Measurements from ENCODE around the gene MYO9B. TPM values are rescaled to one million over a fixed set of nuclear protein-coding genes. Genes with fewer than 3 reads are reported as not detected.

MYO9B gene
- total and polyA plus RNA-seq, 2 donors (not counting 1 experiment from before 2014, with no cell fraction given) = 32.5 to 52.5 TPM

GRCh38 chr19:17035842-17036424, 39.6 kb upstream of the MYO9B start:
- no peak overlapping the region for H3K9ac ChIP-seq (ENCODE audit: insufficient read depth, low read length)
- H3K27me3 ChIP-seq (ENCODE audit: control insufficient read depth, insufficient read depth, low read length) = no peaks in the 10 kb centered on the region
- no peak overlapping the region for H2AFZ ChIP-seq (ENCODE audit: low read length)
- H3K4me2 ChIP-seq (ENCODE audit: extremely low read depth, insufficient read depth, low read length) = no peak overlapping the region
- no peaks in the 10 kb centered on the region for H3K79me2 ChIP-seq (ENCODE audit: control insufficient read depth, insufficient read depth, low read length)
- no peak for DNase-seq (ENCODE audit: low read depth in 2 of 2)
- no peak overlapping the region for H3K27ac ChIP-seq (ENCODE audit: insufficient read depth, low read length)
- no peaks in the 10 kb centered on the region for H3K36me3 ChIP-seq (ENCODE audit: control insufficient read depth, insufficient read depth, low read length)
- no peaks in the 10 kb centered on the region for H3K4me1 ChIP-seq (ENCODE audit: control insufficient read depth, extremely low read depth, insufficient read depth, low read length)
- H3K9me3 ChIP-seq (ENCODE audit: control insufficient read depth, insufficient read depth, low read depth, low read length) = no peaks in the 10 kb centered on the region
- H4K20me1 ChIP-seq (ENCODE audit: control insufficient read depth, extremely low read depth, insufficient read depth, low read length) = no peaks in the 10 kb centered on the region
- no peak for TF ChIP-seq EZH2 (IDR thresholded peaks at IDR 0.05; ENCODE audit: low read length, missing control alignments)
- H3K4me3 ChIP-seq (replicated peaks in 1 of 4; ENCODE audit: control extremely low read depth in 1 of 4, insufficient read depth in 1 of 4, low read depth in 3 of 4, low read length in 4 of 4) = no peak overlapping the region

DNA sequence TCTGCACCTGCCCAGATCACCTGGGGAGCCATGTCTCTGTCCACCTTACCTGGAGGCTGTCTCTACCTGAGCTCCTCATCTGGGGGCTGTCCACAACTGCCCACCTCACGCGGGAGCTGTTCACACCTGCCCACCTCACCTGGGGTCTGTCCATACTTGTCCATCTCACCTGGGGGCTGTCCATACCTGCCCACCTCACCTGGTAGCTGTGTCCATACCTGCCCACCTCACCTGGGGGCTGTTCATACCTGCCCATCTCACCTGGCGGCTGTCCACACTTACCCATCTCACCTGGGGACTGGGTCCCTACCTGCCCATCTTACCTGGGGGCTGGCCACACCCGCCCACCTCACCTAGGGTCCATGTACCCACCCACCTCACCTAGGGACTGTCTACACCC, 38.9 kb upstream of the MYO9B start:
- no peaks in the 10 kb centered on the region for H3K36me3 ChIP-seq (ENCODE audit: control insufficient read depth, insufficient read depth, low read length)
- no peak for DNase-seq (ENCODE audit: low read depth in 2 of 2)
- no peak overlapping the region for H3K9ac ChIP-seq (ENCODE audit: insufficient read depth, low read length)
- no peak overlapping the region for H3K4me3 ChIP-seq (replicated peaks in 1 of 4; ENCODE audit: control extremely low read depth in 1 of 4, insufficient read depth in 1 of 4, low read depth in 3 of 4, low read length in 4 of 4)
- H4K20me1 ChIP-seq (ENCODE audit: control insufficient read depth, extremely low read depth, insufficient read depth, low read length) = no peaks in the 10 kb centered on the region
- no peaks in the 10 kb centered on the region for H3K4me1 ChIP-seq (ENCODE audit: control insufficient read depth, extremely low read depth, insufficient read depth, low read length)
- H3K27ac ChIP-seq (ENCODE audit: insufficient read depth, low read length) = no peak overlapping the region
- H3K27me3 ChIP-seq (ENCODE audit: control insufficient read depth, insufficient read depth, low read length) = no peaks in the 10 kb centered on the region
- no peaks in the 10 kb centered on the region for H3K9me3 ChIP-seq (ENCODE audit: control insufficient read depth, insufficient read depth, low read depth, low read length)
- no peaks in the 10 kb centered on the region for H3K79me2 ChIP-seq (ENCODE audit: control insufficient read depth, insufficient read depth, low read length)
- H2AFZ ChIP-seq (ENCODE audit: low read length) = no peak overlapping the region
- H3K4me2 ChIP-seq (ENCODE audit: extremely low read depth, insufficient read depth, low read length) = no peak overlapping the region
- TF ChIP-seq CTCF (conservative IDR thresholded peaks at IDR 0.05 in 1 of 2, IDR thresholded peaks at IDR 0.05 in 1 of 2; ENCODE audit: low read depth in 1 of 2, low read length in 2 of 2) (no peak), EZH2 (IDR thresholded peaks at IDR 0.05; ENCODE audit: low read length, missing control alignments) (no peak)

DNA sequence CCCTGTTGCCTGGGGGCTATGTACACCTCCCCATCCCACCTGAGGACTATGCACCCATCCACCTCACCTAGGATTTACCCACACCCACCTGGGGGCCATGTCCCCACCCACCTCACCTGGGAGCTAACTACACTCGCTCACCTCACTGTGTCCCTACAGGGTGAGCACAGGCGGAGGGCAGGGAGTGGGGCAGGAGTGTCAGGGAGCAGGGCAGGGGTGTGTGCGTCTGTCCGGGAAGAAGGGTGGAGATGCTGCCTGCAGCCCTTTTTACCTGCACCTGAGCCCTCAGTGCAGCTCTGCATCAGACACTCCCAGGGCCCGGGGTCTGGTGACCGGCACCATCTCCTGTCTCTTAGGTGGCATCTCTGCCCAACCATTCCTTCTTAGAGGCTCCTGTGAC, 38.4 kb upstream of the MYO9B start:
- H3K4me1 ChIP-seq (ENCODE audit: control insufficient read depth, extremely low read depth, insufficient read depth, low read length) = no peaks in the 10 kb centered on the region
- DNase-seq (ENCODE audit: low read depth in 2 of 2) = no peak
- H4K20me1 ChIP-seq (ENCODE audit: control insufficient read depth, extremely low read depth, insufficient read depth, low read length) = no peaks in the 10 kb centered on the region
- H3K36me3 ChIP-seq (ENCODE audit: control insufficient read depth, insufficient read depth, low read length) = no peaks in the 10 kb centered on the region
- no peak overlapping the region for H3K9ac ChIP-seq (ENCODE audit: insufficient read depth, low read length)
- H3K79me2 ChIP-seq (ENCODE audit: control insufficient read depth, insufficient read depth, low read length) = no peaks in the 10 kb centered on the region
- TF ChIP-seq CTCF (conservative IDR thresholded peaks at IDR 0.05 in 1 of 2, IDR thresholded peaks at IDR 0.05 in 1 of 2; ENCODE audit: low read depth in 1 of 2, low read length in 2 of 2) (no peak), EZH2 (IDR thresholded peaks at IDR 0.05; ENCODE audit: low read length, missing control alignments) (no peak)
- H2AFZ ChIP-seq (ENCODE audit: low read length) = no peak overlapping the region
- no peaks in the 10 kb centered on the region for H3K9me3 ChIP-seq (ENCODE audit: control insufficient read depth, insufficient read depth, low read depth, low read length)
- no peaks in the 10 kb centered on the region for H3K27me3 ChIP-seq (ENCODE audit: control insufficient read depth, insufficient read depth, low read length)
- H3K27ac ChIP-seq (ENCODE audit: insufficient read depth, low read length) = no peak overlapping the region
- H3K4me2 ChIP-seq (ENCODE audit: extremely low read depth, insufficient read depth, low read length) = no peak overlapping the region
- H3K4me3 ChIP-seq (replicated peaks in 1 of 4; ENCODE audit: control extremely low read depth in 1 of 4, insufficient read depth in 1 of 4, low read depth in 3 of 4, low read length in 4 of 4) = no peak overlapping the region
